K562 (cell line): ENCODE results near the gene RNF121. TPM values are rescaled to one million over a fixed set of nuclear protein-coding genes. Genes with fewer than 3 reads are reported as not detected.

Experiments used
- ATAC-seq: fragments of 200-7000 bp; cut with Tn5 transposase; 3 replicates; pipeline ENCODE4 v1.9.1; 2020; ENCODE audit warnings: moderate library complexity
- BruUV-seq: library from RNA; stranded (reverse); fragments of 400-500 nt; replicated peaks from 2 replicates; lab custom pipeline; 2021; lab: Mats Ljungman, UMichigan
- CTCF ChIA-PET: fragments of 300-600 bp; formaldehyde crosslinking; extraction: SDS; loops from one replicate; lab custom pipeline; 2021; ENCODE audit warnings: low intra/inter-chr PET ratio; lab: Yijun Ruan, JAX
- POLR2A ChIA-PET: fragments of 300-600, 350-650 bp; sonication (Branson Sonifier 250); formaldehyde crosslinking; extraction: SDS; loops from one replicate; lab custom pipeline; 2021; ENCODE audit warnings: antibody characterized with exemption, inconsistent platforms; lab: Yijun Ruan, JAX
- DNase-seq, 4 experiments: peaks; one replicate each; pipeline versions ENCODE4 v3.0.0 to v3.0.0-alpha.2; 2011 to 2018; ENCODE audit warnings: low spot score in 3 of 4, mixed read lengths in 3 of 4; ENCODE audit errors: extremely low read depth in 1 of 4
- FAIRE-seq: peaks from 2 replicates; lab custom pipeline; 2011; peaks lifted over from hg19 to GRCh38; lab: Jason Lieb, UNC
- H2AFZ ChIP-seq: 2 replicates; pipeline ENCODE4 v1.6.0; 2011; ENCODE audit warnings: low read depth, low read length, control low read depth, inconsistent platforms
- H3K27ac ChIP-seq: fragments of 200-600 bp; 3 replicates; pipeline ENCODE4 v1.8.0; 2011; ENCODE audit warnings: low read depth, mild to moderate bottlenecking, control low read depth, inconsistent platforms, low read length, moderate library complexity, mixed read lengths; ENCODE audit errors: extremely low read depth
- H3K27me3 ChIP-seq, 2 experiments: fragments of 300-600 bp in 1 of 2; 2 replicates in 1 of 2; 3 replicates in 1 of 2; pipeline versions ENCODE4 v1.6.0 to v1.8.0; 2011; ENCODE audit warnings: inconsistent platforms in 2 of 2, low read length in 2 of 2, mild to moderate bottlenecking in 1 of 2, mixed read lengths in 1 of 2, moderate library complexity in 1 of 2; ENCODE audit not compliant: control insufficient read depth in 2 of 2, insufficient read depth in 2 of 2
- H3K36me3 ChIP-seq: fragments of 300-600 bp; 3 replicates; pipeline ENCODE4 v1.8.0; 2011; ENCODE audit warnings: mild to moderate bottlenecking, low read length, inconsistent platforms; ENCODE audit not compliant: control insufficient read depth, insufficient read depth
- H3K4me1 ChIP-seq, 2 experiments: fragments of 200-600 bp in 1 of 2; replicated peaks in 1 of 2; 2 replicates in 1 of 2; 3 replicates in 1 of 2; pipeline versions ENCODE4 v1.5.1 to v1.8.0; 2011; ENCODE audit warnings: inconsistent platforms in 2 of 2, low read length in 2 of 2, mild to moderate bottlenecking in 1 of 2, mixed read lengths in 1 of 2, moderate library complexity in 1 of 2; ENCODE audit not compliant: control insufficient read depth in 2 of 2, insufficient read depth in 2 of 2
- H3K4me2 ChIP-seq: 2 replicates; pipeline ENCODE4 v1.6.1; 2011; ENCODE audit warnings: low read length, control low read depth, inconsistent platforms, mixed read lengths; ENCODE audit not compliant: insufficient read depth
- H3K4me3 ChIP-seq: fragments of 200-600 bp; sonication (generic), shearing (Covaris generic); 2 replicates; pipeline ENCODE4 v1.5.1; 2016; ENCODE audit warnings: control low read depth, inconsistent platforms
- H3K79me2 ChIP-seq: fragments of 200-600 bp; 3 replicates; pipeline ENCODE4 v1.8.0; 2011; ENCODE audit warnings: low read length, inconsistent platforms; ENCODE audit not compliant: control insufficient read depth, insufficient read depth
- H3K9ac ChIP-seq, 2 experiments: 2 replicates each; pipeline versions ENCODE4 v1.6.0 to v1.6.1; 2011; ENCODE audit warnings: low read depth in 2 of 2, low read length in 2 of 2, control low read depth in 1 of 2, inconsistent platforms in 1 of 2, mild to moderate bottlenecking in 1 of 2, mixed read lengths in 1 of 2; ENCODE audit not compliant: insufficient read depth in 1 of 2
- H3K9me1 ChIP-seq: one replicate; pipeline ENCODE4 v1.6.0; 2011; ENCODE audit warnings: inconsistent platforms, mild to moderate bottlenecking, low read length, moderate library complexity; ENCODE audit not compliant: control insufficient read depth, insufficient read depth
- H3K9me3 ChIP-seq: replicated peaks from 2 replicates; pipeline ENCODE4 v1.5.1; 2011; ENCODE audit warnings: low read depth, low read length, inconsistent platforms; ENCODE audit not compliant: control insufficient read depth, insufficient read depth
- H4K20me1 ChIP-seq: replicated peaks from 2 replicates; pipeline ENCODE4 v1.6.1; 2011; ENCODE audit warnings: low read length, inconsistent platforms, mixed read lengths; ENCODE audit not compliant: control insufficient read depth, insufficient read depth
- BRF1 ChIP-seq: IDR thresholded peaks from 3 replicates; pipeline ENCODE4 v1.6.1; 2011; ENCODE audit warnings: borderline replicate concordance, mild to moderate bottlenecking; ENCODE audit not compliant: insufficient read length; ENCODE audit errors: extremely low read depth
- GABPB1 ChIP-seq: sonication (generic); formaldehyde crosslinking; IDR thresholded peaks from 2 replicates; pipeline ENCODE4 v1.8.0; 2022; ENCODE audit warnings: mild to moderate bottlenecking, missing genetic modification reagents
- POLR2A ChIP-seq: fragments of 450-650 bp; conservative IDR thresholded peaks from 2 replicates; pipeline ENCODE4 v1.6.1; 2016
- POLR2G ChIP-seq: fragments of 200-400 bp; formaldehyde crosslinking; IDR thresholded peaks from 2 replicates; pipeline ENCODE4 v1.6.1; 2017; ENCODE audit warnings: low read depth, mild to moderate bottlenecking, antibody characterized with exemption, low read length, moderate library complexity
- PYGO2 ChIP-seq: fragments of 450-650 bp; IDR thresholded peaks from 2 replicates; pipeline ENCODE4 v1.6.1; 2016; ENCODE audit warnings: mild to moderate bottlenecking, missing genetic modification characterization, moderate library complexity, missing compliant biosample characterization
- SIRT6 ChIP-seq: IDR thresholded peaks from one replicate; pipeline ENCODE4 v1.6.1; 2012; ENCODE audit warnings: low read depth, mild to moderate bottlenecking, control low read depth, inconsistent platforms, low read length, moderate library complexity
- SRF ChIP-seq, 2 experiments: fragments of 250-450, 450-650 bp in 1 of 2; sonication (Bioruptor Pico) in 1 of 2; sonication (generic) in 1 of 2; formaldehyde crosslinking; IDR thresholded peaks; 2 replicates each; pipeline versions ENCODE4 v1.5.0 to v1.5.1; 2020 to 2022; ENCODE audit warnings: mild to moderate bottlenecking in 1 of 2, missing genetic modification reagents in 1 of 2
- SUPT5H ChIP-seq: fragments of 450-650 bp; IDR thresholded peaks from 2 replicates; pipeline ENCODE4 v1.6.1; 2016
- ZC3H4 ChIP-seq: sonication (generic); formaldehyde crosslinking; IDR thresholded peaks from 2 replicates; pipeline ENCODE4 v1.9.0; 2021; ENCODE audit warnings: missing genetic modification reagents, borderline replicate concordance
- ZKSCAN1 ChIP-seq: fragments of 150-350 bp; IDR thresholded peaks from 2 replicates; pipeline ENCODE4 v1.6.1; 2016; ENCODE audit warnings: low read depth, low read length
- ZNF507 ChIP-seq: conservative IDR thresholded peaks from 2 replicates; pipeline ENCODE4 v1.6.1; 2017; ENCODE audit warnings: missing genetic modification characterization, missing compliant biosample characterization
- ZNF589 ChIP-seq: fragments of 200-800 bp; sonication (Bioruptor generic); IDR thresholded peaks from 2 replicates; pipeline ENCODE4 v1.6.1; 2016; ENCODE audit warnings: low read depth, missing genetic modification characterization, missing compliant biosample characterization
- WGBS: fragments of 100-300 bp; shearing (Covaris generic); methylation state at CpG from one replicate; pipeline ENCODE4 v1.1.6; 2016; ENCODE audit warnings: low coverage, mixed read lengths; ENCODE audit not compliant: insufficient coverage; ENCODE audit errors: missing lambda C conversion rate; 5-methylcytosine and 5-hydroxymethylcytosine counted together
- in situ Hi-C: fragments of 300-500 bp; cut with MboI; formaldehyde crosslinking; loops from 4 replicates; pipeline ENCODE4 v1.15.0; 2018; ENCODE audit warnings: inconsistent platforms, mixed read lengths
- intact Hi-C: fragments of 100-400 bp; cut with micrococcal nuclease; formaldehyde crosslinking; loops from 2 replicates; pipeline ENCODE4 v1.14.2; 2022
- polyA plus RNA-seq, 8 experiments: library from polyadenylated mRNA; depleted of rRNA in 4 of 8; stranded (reverse) in 5 of 8; unstranded in 3 of 8; fragments of >200 nt; fragmentation: Nextera tagmentation in 2 of 8; fragmentation: Illumina TruSeq in 1 of 8; extraction: Ambion mirVana in 2 of 8; extraction: Trizol in 1 of 8; gene quantifications; 2 replicates each; pipeline versions ENCODE4 v1.2.1 to v1.2.3, GENCODE V29; 2011 to 2014; ENCODE audit warnings: inconsistent platforms in 1 of 8, missing spikeins in 1 of 8
- total RNA-seq, 7 experiments: library from RNA; depleted of rRNA in 6 of 7; stranded (reverse); fragments of >200 nt in 6 of 7; fragmentation: Illumina TruSeq in 2 of 7; extraction: Trizol in 2 of 7; gene quantifications; 2 replicates each; pipeline versions ENCODE4 v1.2.1 to v1.2.3, GENCODE V29; 2011 to 2021; ENCODE audit warnings: low replicate concordance in 1 of 7
- TF ChIP-seq, protein P1 (sequence below): fragments of 250-450 bp; sonication (Bioruptor Pico); IDR thresholded peaks from 2 replicates; pipeline ENCODE4 v1.4.0; 2020; ENCODE audit warnings: mild to moderate bottlenecking, moderate library complexity

Gene RNF121
- total and polyA plus RNA-seq, 9 of the 15 experiments (the other 6 are each of a cell fraction or from before 2014, with no cell fraction given), result 8.0 to 63.4 (median 20.5) TPM

DNA sequence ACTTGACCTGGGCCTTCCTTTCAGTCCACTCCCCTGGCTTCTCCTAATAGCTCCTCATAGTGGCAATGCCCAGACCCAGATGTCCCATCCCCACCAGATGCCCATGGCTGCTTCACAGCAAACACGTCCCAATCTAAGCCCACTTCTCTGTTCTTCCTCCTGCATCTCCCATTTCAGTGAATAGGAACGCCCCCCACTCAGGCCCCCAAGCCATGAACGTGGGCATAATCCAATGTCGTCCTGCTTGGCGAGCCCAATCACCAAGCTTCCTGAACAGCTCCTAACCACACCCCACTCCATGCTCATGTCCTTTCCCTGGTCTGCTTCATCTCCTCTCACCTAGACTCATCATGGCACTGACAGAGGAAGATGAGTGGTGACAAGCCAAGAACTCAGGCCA, 78.7 kb downstream of the RNF121 start:
- TSS peak; percentile 25 for BruUV-seq
- ChIA-PET CTCF (no interaction called here), POLR2A (interaction anchor here (1.0 to 1.6 kb wide), 3 partner anchors 8 to 80 kb away, joined by 4 read pairs; partner anchors contain the start of gene XNDC1N)
- ATAC-seq (no peak), FAIRE-seq (no peak), DNase-seq (no peak)
- no peak overlapping the region for H3K27ac ChIP-seq
- no peaks in the 10 kb centered on the region for H3K79me2 ChIP-seq
- H4K20me1 ChIP-seq, result no peaks in the 10 kb centered on the region
- H3K4me2 ChIP-seq, result no peak overlapping the region
- no peaks in the 10 kb centered on the region for H3K27me3 ChIP-seq
- H2AFZ ChIP-seq, result no peak overlapping the region
- no peak overlapping the region for H3K4me3 ChIP-seq
- TF ChIP-seq POLR2A (peak; percentile 44; the same call in 1 of the 2 replicates), SUPT5H (0 out of 2 replicates have a peak, but pooled peaks have one; percentile 36), ZNF507 (tag) (no peak), GABPB1 (CRISPR knock-in tag) (no peak), ZC3H4 (CRISPR knock-in tag) (no peak), BRF1 (no peak)
- H3K9me3 ChIP-seq, result no peaks in the 10 kb centered on the region
- H3K4me1 ChIP-seq, result peaks cover 4 to 16% of the 10 kb centered on the region in 2 experiments; a peak in 4 of 5 replicates
- no peak overlapping the region for H3K9ac ChIP-seq
- H3K36me3 ChIP-seq, result peaks cover 96% of the 10 kb centered on the region
- 88% methylated on average over 5 of the region's 5 CpGs for WGBS
- intact Hi-C loops (no loop called here), in situ Hi-C loops (no loop called here)
- H3K9me1 ChIP-seq, result no peaks in the 10 kb centered on the region

DNA sequence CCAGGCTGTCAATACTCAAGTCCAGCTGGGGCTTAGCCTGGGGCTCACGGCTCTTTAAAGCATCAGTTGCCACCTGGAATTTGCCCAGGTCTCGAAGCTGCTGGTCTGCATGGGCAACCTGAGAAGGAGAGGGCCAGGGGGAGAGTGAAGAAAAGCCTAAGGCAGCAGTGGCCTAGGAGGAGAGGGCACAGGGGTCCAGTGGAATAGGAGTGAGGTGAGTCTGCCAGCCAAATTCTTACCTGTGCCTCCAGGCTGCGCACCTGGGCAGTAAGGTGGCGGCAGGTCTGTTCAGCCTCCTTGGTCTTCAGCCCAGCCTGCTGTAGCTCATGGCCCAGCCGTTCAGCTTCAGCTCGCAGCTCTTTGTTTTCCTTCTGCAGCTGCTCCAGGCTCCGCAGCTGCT, 79.9 kb downstream of the RNF121 start:
- CTCF ChIA-PET, result no interaction called here
- DNase-seq (no peak), ATAC-seq (no peak), FAIRE-seq (no peak)
- peaks cover 96% of the 10 kb centered on the region for H3K36me3 ChIP-seq
- H3K27me3 ChIP-seq, result no peaks in the 10 kb centered on the region
- no peak overlapping the region for H3K4me2 ChIP-seq
- in situ Hi-C loops, result no loop called here
- H4K20me1 ChIP-seq, result peaks cover under 1% of the 10 kb centered on the region; the same call in 1 of the 2 replicates
- POLR2A ChIA-PET, result interaction anchor here (0.7 to 0.8 kb wide), 2 partner anchors 9 to 242 kb away, joined by 3 to 4 read pairs; no protein-coding TSS in a partner anchor
- peaks cover under 1 to 15% of the 10 kb centered on the region in 2 experiments; a peak in 4 of 5 replicates for H3K4me1 ChIP-seq
- BruUV-seq, result no TSS peak
- WGBS, result 93% methylated on average over 7 of the region's 7 CpGs
- H3K9me1 ChIP-seq, result no peaks in the 10 kb centered on the region
- no peaks in the 10 kb centered on the region for H3K9me3 ChIP-seq
- no peak overlapping the region for H3K4me3 ChIP-seq
- no peak overlapping the region for H3K27ac ChIP-seq
- no peaks in the 10 kb centered on the region for H3K79me2 ChIP-seq
- intact Hi-C loops, result no loop called here
- H3K9ac ChIP-seq, result no peak overlapping the region
- no peak overlapping the region for H2AFZ ChIP-seq
- TF ChIP-seq POLR2G (peak; percentile 37), SRF (CRISPR knock-in tag; IDR thresholded peaks at IDR 0.05) (no peak), SIRT6 (peak; percentile 69), ZKSCAN1 (no peak), ZNF589 (CRISPR knock-in tag) (no peak), PYGO2 (tag) (no peak)
- TF ChIP-seq, protein P1, sequence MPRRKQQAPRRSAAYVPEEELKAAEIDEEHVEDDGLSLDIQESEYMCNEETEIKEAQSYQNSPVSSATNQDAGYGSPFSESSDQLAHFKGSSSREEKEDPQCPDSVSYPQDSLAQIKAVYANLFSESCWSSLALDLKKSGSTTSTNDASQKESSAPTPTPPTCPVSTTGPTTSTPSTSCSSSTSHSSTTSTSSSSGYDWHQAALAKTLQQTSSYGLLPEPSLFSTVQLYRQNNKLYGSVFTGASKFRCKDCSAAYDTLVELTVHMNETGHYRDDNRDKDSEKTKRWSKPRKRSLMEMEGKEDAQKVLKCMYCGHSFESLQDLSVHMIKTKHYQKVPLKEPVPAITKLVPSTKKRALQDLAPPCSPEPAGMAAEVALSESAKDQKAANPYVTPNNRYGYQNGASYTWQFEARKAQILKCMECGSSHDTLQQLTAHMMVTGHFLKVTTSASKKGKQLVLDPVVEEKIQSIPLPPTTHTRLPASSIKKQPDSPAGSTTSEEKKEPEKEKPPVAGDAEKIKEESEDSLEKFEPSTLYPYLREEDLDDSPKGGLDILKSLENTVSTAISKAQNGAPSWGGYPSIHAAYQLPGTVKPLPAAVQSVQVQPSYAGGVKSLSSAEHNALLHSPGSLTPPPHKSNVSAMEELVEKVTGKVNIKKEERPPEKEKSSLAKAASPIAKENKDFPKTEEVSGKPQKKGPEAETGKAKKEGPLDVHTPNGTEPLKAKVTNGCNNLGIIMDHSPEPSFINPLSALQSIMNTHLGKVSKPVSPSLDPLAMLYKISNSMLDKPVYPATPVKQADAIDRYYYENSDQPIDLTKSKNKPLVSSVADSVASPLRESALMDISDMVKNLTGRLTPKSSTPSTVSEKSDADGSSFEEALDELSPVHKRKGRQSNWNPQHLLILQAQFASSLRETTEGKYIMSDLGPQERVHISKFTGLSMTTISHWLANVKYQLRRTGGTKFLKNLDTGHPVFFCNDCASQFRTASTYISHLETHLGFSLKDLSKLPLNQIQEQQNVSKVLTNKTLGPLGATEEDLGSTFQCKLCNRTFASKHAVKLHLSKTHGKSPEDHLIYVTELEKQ (CRISPR knock-in tag), result no peak
